Measurements from ENCODE around the gene HRH4. TPM values are rescaled to one million over a fixed set of nuclear protein-coding genes. Genes with fewer than 3 reads are reported as not detected.

The HRH4 gene
- polyA plus RNA-seq, 1 of the 3 experiments (the other 2 are of a cell fraction) = not detected

GRCh38 chr18:24497031-24497754 lies 36.8 kb downstream of the HRH4 start:
- peaks cover 4% of the 10 kb centered on the region for H3F3A ChIP-seq (replicated peaks; ENCODE audit: insufficient read depth)
- no peaks in the 10 kb centered on the region for H3K9me3 ChIP-seq
- no peak overlapping the region for H2AFZ ChIP-seq (ENCODE audit: low read depth)
- H3K36me3 ChIP-seq (replicated peaks in 1 of 2; ENCODE audit: control insufficient read depth in 1 of 2, insufficient read depth in 2 of 2, low read length in 1 of 2) = no peaks in the 10 kb centered on the region
- POLR2A ChIA-PET = no interaction called here
- CTCF ChIA-PET = interaction anchor here (1.3 to 4.7 kb wide), 3 partner anchors 9 to 138 kb away, joined by 3 to 35 read pairs (median 9); no protein-coding TSS in a partner anchor
- H3K4me1 ChIP-seq (ENCODE audit: control insufficient read depth in 1 of 2, insufficient read depth in 2 of 2, low read depth in 1 of 2, low read length in 1 of 2) = peaks cover 5 to 9% of the 10 kb centered on the region in 2 experiments; a peak in 3 of 4 replicates
- H3K4me2 ChIP-seq = no peak overlapping the region
- DNase-seq = no peak
- no peaks in the 10 kb centered on the region; the same call in 1 of the 2 replicates for H3K27me3 ChIP-seq (ENCODE audit: insufficient read depth)
- no peak overlapping the region for H3K9ac ChIP-seq
- whole genome bisulfite sequencing (ENCODE audit: low lambda C conversion rate) = 27% methylated on average over 1 of the region's 1 CpG
- peak overlapping the region in 1 of 2 experiments; percentile 12; a peak in 1 of 4 replicates for H3K27ac ChIP-seq (ENCODE audit: low read depth in 2 of 2, low read length in 1 of 2)
- TF ChIP-seq EP300 (IDR thresholded peaks at IDR 0.05; ENCODE audit: borderline replicate concordance in 1 of 2, low read depth in 1 of 2, low read length in 1 of 2) (peak in 1 of 2 experiments; percentile 24; a peak in 1 of 4 replicates), FOSL2 (IDR thresholded peaks at IDR 0.05; ENCODE audit: borderline replicate concordance, low read depth) (peak; percentile 50; the same call in 1 of the 2 replicates), MEF2A (IDR thresholded peaks at IDR 0.05; ENCODE audit: borderline replicate concordance, low read depth) (no peak), NFIC (IDR thresholded peaks at IDR 0.05; ENCODE audit: borderline replicate concordance) (0 out of 2 replicates have a peak, but pooled peaks have one; percentile 11), TEAD4 (IDR thresholded peaks at IDR 0.05; ENCODE audit: borderline replicate concordance, insufficient read depth) (peak; percentile 45; the same call in 1 of the 2 replicates), JUND (IDR thresholded peaks at IDR 0.05) (peak; percentile 60), TCF12 (IDR thresholded peaks at IDR 0.05) (peak; percentile 87), RXRA (IDR thresholded peaks at IDR 0.05; ENCODE audit: borderline replicate concordance, low read depth) (no peak), FOXJ3 (CRISPR knock-in tag; IDR thresholded peaks at IDR 0.05) (no peak)
- TF ChIP-seq, protein P1, sequence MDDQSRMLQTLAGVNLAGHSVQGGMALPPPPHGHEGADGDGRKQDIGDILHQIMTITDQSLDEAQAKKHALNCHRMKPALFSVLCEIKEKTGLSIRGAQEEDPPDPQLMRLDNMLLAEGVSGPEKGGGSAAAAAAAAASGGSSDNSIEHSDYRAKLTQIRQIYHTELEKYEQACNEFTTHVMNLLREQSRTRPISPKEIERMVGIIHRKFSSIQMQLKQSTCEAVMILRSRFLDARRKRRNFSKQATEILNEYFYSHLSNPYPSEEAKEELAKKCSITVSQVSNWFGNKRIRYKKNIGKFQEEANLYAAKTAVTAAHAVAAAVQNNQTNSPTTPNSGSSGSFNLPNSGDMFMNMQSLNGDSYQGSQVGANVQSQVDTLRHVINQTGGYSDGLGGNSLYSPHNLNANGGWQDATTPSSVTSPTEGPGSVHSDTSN (IDR thresholded peaks at IDR 0.05) = peak; percentile 81
- no peak overlapping the region for H3K4me3 ChIP-seq (ENCODE audit: low read depth in 2 of 2, low read length in 1 of 2)
- no peaks in the 10 kb centered on the region for H3K9me2 ChIP-seq
- H4K20me1 ChIP-seq (ENCODE audit: insufficient read depth) = no peaks in the 10 kb centered on the region
- H3K79me2 ChIP-seq (ENCODE audit: insufficient read depth) = no peaks in the 10 kb centered on the region

- ChIA-PET POLR2A (no interaction called here), CTCF (interaction anchor here (1.1 to 4.7 kb wide), 2 partner anchors 12 to 45 kb away, joined by 3 to 35 read pairs; no protein-coding TSS in a partner anchor)
- H2AFZ ChIP-seq (ENCODE audit: low read depth) = no peak overlapping the region
- peaks cover 4% of the 10 kb centered on the region for H3F3A ChIP-seq (replicated peaks; ENCODE audit: insufficient read depth)
- H3K4me2 ChIP-seq = no peak overlapping the region
- TF ChIP-seq, protein P1 (IDR thresholded peaks at IDR 0.05) = no peak
- no peak for TF ChIP-seq CHD2 (IDR thresholded peaks at IDR 0.05; ENCODE audit: low read length, partially characterized antibody)
- no peak for TF ChIP-seq SIN3A (IDR thresholded peaks at IDR 0.05; ENCODE audit: borderline replicate concordance, low read depth, low read length)
- no peak for TF ChIP-seq NRF1 (IDR thresholded peaks at IDR 0.05; ENCODE audit: low read depth, low read length)
- TF ChIP-seq RFX5 (IDR thresholded peaks at IDR 0.05; ENCODE audit: low read length) = no peak
- TF ChIP-seq, protein P2, sequence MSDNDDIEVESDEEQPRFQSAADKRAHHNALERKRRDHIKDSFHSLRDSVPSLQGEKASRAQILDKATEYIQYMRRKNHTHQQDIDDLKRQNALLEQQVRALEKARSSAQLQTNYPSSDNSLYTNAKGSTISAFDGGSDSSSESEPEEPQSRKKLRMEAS (IDR thresholded peaks at IDR 0.05; ENCODE audit: low read depth) = no peak
- TF ChIP-seq REST (IDR thresholded peaks at IDR 0.05; ENCODE audit: low read depth, low read length) = no peak
- no peak for DNase-seq
- H4K20me1 ChIP-seq (ENCODE audit: insufficient read depth) = no peaks in the 10 kb centered on the region
- no peak overlapping the region for H3K27ac ChIP-seq (ENCODE audit: low read depth in 2 of 2, low read length in 1 of 2)
- H3K36me3 ChIP-seq (replicated peaks in 1 of 2; ENCODE audit: control insufficient read depth in 1 of 2, insufficient read depth in 2 of 2, low read length in 1 of 2) = no peaks in the 10 kb centered on the region
- WGBS (ENCODE audit: low lambda C conversion rate) = 68% methylated on average over 5 of the region's 5 CpGs
- peaks cover 3 to 9% of the 10 kb centered on the region in 2 experiments; a peak in 3 of 4 replicates for H3K4me1 ChIP-seq (ENCODE audit: control insufficient read depth in 1 of 2, insufficient read depth in 2 of 2, low read depth in 1 of 2, low read length in 1 of 2)
- no peaks in the 10 kb centered on the region for H3K9me2 ChIP-seq
- no peaks in the 10 kb centered on the region for H3K9me3 ChIP-seq
- H3K79me2 ChIP-seq (ENCODE audit: insufficient read depth) = no peaks in the 10 kb centered on the region
- no peak overlapping the region for H3K9ac ChIP-seq
- H3K4me3 ChIP-seq (ENCODE audit: low read depth in 2 of 2, low read length in 1 of 2) = no peak overlapping the region
- H3K27me3 ChIP-seq (ENCODE audit: insufficient read depth) = no peaks in the 10 kb centered on the region; the same call in 1 of the 2 replicates
Observed at GRCh38 chr18:24499814-24500213, 39.4 kb downstream of the HRH4 start.
